ENCODE measurements around the gene EYA3.

The EYA3 gene

DNA sequence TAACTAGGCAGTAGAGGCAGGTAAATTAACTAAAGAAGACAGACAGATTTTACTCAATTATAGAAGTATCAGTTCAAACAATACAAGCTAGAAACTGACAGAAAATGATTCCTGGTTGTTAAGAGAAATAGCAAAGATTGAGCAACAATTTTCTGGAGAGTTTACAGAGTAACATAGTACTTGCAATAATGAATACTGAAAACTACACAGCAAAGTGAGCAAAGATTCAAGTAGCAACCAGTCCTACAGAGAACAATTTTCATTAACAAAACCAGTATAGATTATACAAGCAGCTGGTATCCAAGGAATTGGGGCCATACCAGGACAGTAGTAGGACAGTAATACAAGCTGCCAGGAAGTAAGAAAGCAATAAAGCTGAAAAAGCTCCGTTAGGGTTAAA lies 37.6 kb downstream of the EYA3 start:
- Histone ChIP-seq H3K4me1 (ENCODE audit: insufficient read depth, low read length) (no peaks in the 10 kb centered on the region), H3K27me3 (ENCODE audit: insufficient read depth, low read length, poor library complexity) (no peaks in the 10 kb centered on the region), H3K27ac (ENCODE audit: low read length) (no peak overlapping the region; the same call in 1 of the 2 replicates), H3K4me2 (ENCODE audit: insufficient read depth, low read length) (no peak overlapping the region), H3K4me3 (ENCODE audit: low read depth in 1 of 2, low read length in 2 of 2) (no peak overlapping the region), H3K9me3 (ENCODE audit: insufficient read depth, low read length, severe bottlenecking) (no peaks in the 10 kb centered on the region), H4K20me1 (ENCODE audit: insufficient read depth, low read length) (no peaks in the 10 kb centered on the region), H3K36me3 (ENCODE audit: insufficient read depth, low read length) (peaks cover 31% of the 10 kb centered on the region), H3K79me2 (ENCODE audit: insufficient read depth, low read length) (no peaks in the 10 kb centered on the region), H3K9ac (ENCODE audit: low read depth, low read length) (no peak overlapping the region), H2AFZ (ENCODE audit: low read depth, low read length) (no peak overlapping the region)
- DNase-seq (no peak), ATAC-seq (ENCODE audit: insufficient read depth, low read depth) (no peak)
- no peak for TF ChIP-seq EZH2 (IDR thresholded peaks at IDR 0.05; ENCODE audit: borderline replicate concordance, low read depth, low read length, severe bottlenecking)
- TF ChIP-seq, protein P1, sequence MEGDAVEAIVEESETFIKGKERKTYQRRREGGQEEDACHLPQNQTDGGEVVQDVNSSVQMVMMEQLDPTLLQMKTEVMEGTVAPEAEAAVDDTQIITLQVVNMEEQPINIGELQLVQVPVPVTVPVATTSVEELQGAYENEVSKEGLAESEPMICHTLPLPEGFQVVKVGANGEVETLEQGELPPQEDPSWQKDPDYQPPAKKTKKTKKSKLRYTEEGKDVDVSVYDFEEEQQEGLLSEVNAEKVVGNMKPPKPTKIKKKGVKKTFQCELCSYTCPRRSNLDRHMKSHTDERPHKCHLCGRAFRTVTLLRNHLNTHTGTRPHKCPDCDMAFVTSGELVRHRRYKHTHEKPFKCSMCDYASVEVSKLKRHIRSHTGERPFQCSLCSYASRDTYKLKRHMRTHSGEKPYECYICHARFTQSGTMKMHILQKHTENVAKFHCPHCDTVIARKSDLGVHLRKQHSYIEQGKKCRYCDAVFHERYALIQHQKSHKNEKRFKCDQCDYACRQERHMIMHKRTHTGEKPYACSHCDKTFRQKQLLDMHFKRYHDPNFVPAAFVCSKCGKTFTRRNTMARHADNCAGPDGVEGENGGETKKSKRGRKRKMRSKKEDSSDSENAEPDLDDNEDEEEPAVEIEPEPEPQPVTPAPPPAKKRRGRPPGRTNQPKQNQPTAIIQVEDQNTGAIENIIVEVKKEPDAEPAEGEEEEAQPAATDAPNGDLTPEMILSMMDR (IDR thresholded peaks at IDR 0.05; ENCODE audit: borderline replicate concordance, extremely low read depth, low read length, poor library complexity, severe bottlenecking), result no peak

DNA sequence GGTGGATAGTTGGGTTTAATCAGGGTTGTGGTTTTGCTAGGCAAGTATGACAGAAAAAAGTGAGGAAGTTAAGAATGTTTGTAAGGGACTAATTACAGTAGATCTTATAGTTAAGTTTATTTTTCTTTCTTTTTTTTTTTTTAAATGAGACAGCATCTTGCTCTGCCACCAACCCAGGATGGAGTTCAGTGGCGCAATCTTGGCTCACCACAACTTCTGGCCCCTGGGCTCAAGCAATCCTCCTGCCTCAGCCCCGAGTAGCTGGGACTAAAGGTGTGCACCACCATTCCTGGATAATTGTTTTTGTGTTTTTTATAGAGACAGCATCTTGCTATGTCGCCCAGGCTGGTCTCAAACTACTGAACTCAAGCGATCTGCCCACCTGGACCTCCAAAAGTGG lies 41.7 kb downstream of the EYA3 start:
- no peak overlapping the region for H3K9ac ChIP-seq (ENCODE audit: low read depth, low read length)
- H3K4me1 ChIP-seq (ENCODE audit: insufficient read depth, low read length), result no peaks in the 10 kb centered on the region
- no peak overlapping the region for H3K4me3 ChIP-seq (ENCODE audit: low read depth in 1 of 2, low read length in 2 of 2)
- no peak overlapping the region for H3K27ac ChIP-seq (ENCODE audit: low read length)
- TF ChIP-seq, protein P1 (IDR thresholded peaks at IDR 0.05; ENCODE audit: borderline replicate concordance, extremely low read depth, low read length, poor library complexity, severe bottlenecking), result no peak
- TF ChIP-seq EZH2 (IDR thresholded peaks at IDR 0.05; ENCODE audit: borderline replicate concordance, low read depth, low read length, severe bottlenecking), result no peak
- H3K79me2 ChIP-seq (ENCODE audit: insufficient read depth, low read length), result no peaks in the 10 kb centered on the region
- ATAC-seq (ENCODE audit: insufficient read depth, low read depth) (no peak), DNase-seq (no peak)
- H2AFZ ChIP-seq (ENCODE audit: low read depth, low read length), result no peak overlapping the region
- H3K4me2 ChIP-seq (ENCODE audit: insufficient read depth, low read length), result no peak overlapping the region
- H3K36me3 ChIP-seq (ENCODE audit: insufficient read depth, low read length), result peaks cover 34% of the 10 kb centered on the region
- H4K20me1 ChIP-seq (ENCODE audit: insufficient read depth, low read length), result no peaks in the 10 kb centered on the region
- H3K9me3 ChIP-seq (ENCODE audit: insufficient read depth, low read length, severe bottlenecking), result no peaks in the 10 kb centered on the region
- H3K27me3 ChIP-seq (ENCODE audit: insufficient read depth, low read length, poor library complexity), result no peaks in the 10 kb centered on the region

DNA sequence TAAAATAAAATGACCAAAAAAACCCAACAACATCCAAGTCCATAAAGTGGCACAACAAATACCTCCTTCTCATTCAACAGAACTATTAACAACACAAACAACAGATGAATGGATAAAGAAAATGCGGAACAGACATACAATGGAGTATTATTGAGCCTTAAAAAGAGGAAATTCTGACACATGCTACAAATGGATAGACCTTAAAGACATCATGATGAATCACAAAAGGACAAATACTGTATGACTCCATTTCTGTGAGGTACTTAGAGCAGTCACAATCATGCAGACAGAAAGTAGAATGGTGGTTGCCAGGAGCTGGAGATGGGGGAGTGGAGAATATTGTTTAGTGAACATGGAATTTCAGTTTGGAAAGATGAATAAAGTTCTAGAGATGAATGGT lies 42.6 kb downstream of the EYA3 start:
- no peak overlapping the region for H3K27ac ChIP-seq (ENCODE audit: low read length)
- H3K4me3 ChIP-seq (ENCODE audit: low read depth in 1 of 2, low read length in 2 of 2), result no peak overlapping the region
- no peaks in the 10 kb centered on the region for H3K4me1 ChIP-seq (ENCODE audit: insufficient read depth, low read length)
- no peaks in the 10 kb centered on the region for H3K27me3 ChIP-seq (ENCODE audit: insufficient read depth, low read length, poor library complexity)
- TF ChIP-seq, protein P1 (IDR thresholded peaks at IDR 0.05; ENCODE audit: borderline replicate concordance, extremely low read depth, low read length, poor library complexity, severe bottlenecking), result no peak
- TF ChIP-seq EZH2 (IDR thresholded peaks at IDR 0.05; ENCODE audit: borderline replicate concordance, low read depth, low read length, severe bottlenecking), result no peak
- H4K20me1 ChIP-seq (ENCODE audit: insufficient read depth, low read length), result no peaks in the 10 kb centered on the region
- H3K9me3 ChIP-seq (ENCODE audit: insufficient read depth, low read length, severe bottlenecking), result no peaks in the 10 kb centered on the region
- no peak overlapping the region for H3K4me2 ChIP-seq (ENCODE audit: insufficient read depth, low read length)
- no peaks in the 10 kb centered on the region for H3K79me2 ChIP-seq (ENCODE audit: insufficient read depth, low read length)
- ATAC-seq (ENCODE audit: insufficient read depth, low read depth) (no peak), DNase-seq (no peak)
- peaks cover 35% of the 10 kb centered on the region for H3K36me3 ChIP-seq (ENCODE audit: insufficient read depth, low read length)
- no peak overlapping the region for H3K9ac ChIP-seq (ENCODE audit: low read depth, low read length)
- no peak overlapping the region for H2AFZ ChIP-seq (ENCODE audit: low read depth, low read length)

DNA sequence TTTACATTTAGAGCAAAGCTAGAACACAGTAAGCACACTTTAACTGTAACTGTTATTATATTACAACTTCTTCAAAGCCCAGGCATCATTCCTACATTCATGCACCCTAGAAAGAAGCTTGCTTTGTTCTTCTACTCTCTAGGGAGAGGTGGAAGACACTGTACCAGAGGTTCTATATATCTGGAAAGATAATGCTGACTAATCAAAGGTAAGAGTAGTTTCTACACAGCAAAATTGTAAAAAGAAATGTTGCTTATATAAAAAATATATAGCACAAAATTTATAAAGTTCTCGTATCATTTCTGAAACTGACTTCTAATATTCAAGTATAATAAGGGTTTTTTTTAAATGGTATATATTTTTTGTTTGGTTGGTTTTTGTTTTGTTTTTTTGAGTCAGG lies 44.0 kb downstream of the EYA3 start:
- Histone ChIP-seq H3K4me3 (ENCODE audit: low read depth in 1 of 2, low read length in 2 of 2) (no peak overlapping the region), H3K27me3 (ENCODE audit: insufficient read depth, low read length, poor library complexity) (no peaks in the 10 kb centered on the region), H3K4me2 (ENCODE audit: insufficient read depth, low read length) (no peak overlapping the region), H2AFZ (ENCODE audit: low read depth, low read length) (no peak overlapping the region), H3K4me1 (ENCODE audit: insufficient read depth, low read length) (no peaks in the 10 kb centered on the region), H4K20me1 (ENCODE audit: insufficient read depth, low read length) (no peaks in the 10 kb centered on the region), H3K9me3 (ENCODE audit: insufficient read depth, low read length, severe bottlenecking) (no peaks in the 10 kb centered on the region), H3K79me2 (ENCODE audit: insufficient read depth, low read length) (no peaks in the 10 kb centered on the region), H3K9ac (ENCODE audit: low read depth, low read length) (no peak overlapping the region), H3K36me3 (ENCODE audit: insufficient read depth, low read length) (peaks cover 38% of the 10 kb centered on the region), H3K27ac (ENCODE audit: low read length) (no peak overlapping the region)
- ATAC-seq (ENCODE audit: insufficient read depth, low read depth) (no peak), DNase-seq (no peak)
- TF ChIP-seq EZH2 (IDR thresholded peaks at IDR 0.05; ENCODE audit: borderline replicate concordance, low read depth, low read length, severe bottlenecking), result no peak
- TF ChIP-seq, protein P1 (IDR thresholded peaks at IDR 0.05; ENCODE audit: borderline replicate concordance, extremely low read depth, low read length, poor library complexity, severe bottlenecking), result no peak

Measured in DND-41 (cell line).